ENCODE results near the gene RALGAPA2. TPM values are rescaled to one million over a fixed set of nuclear protein-coding genes. Genes with fewer than 3 reads are reported as not detected.

The RALGAPA2 gene
- total RNA-seq, 2 experiments from 2014 or later = 21.8 to 22.8 TPM

- ChIA-PET POLR2A (no interaction called here), CTCF (no interaction called here)
- H3K9me3 Mint-ChIP-seq (ENCODE audit: insufficient read depth) = no peaks in the 10 kb centered on the region
- no peak for ATAC-seq
- no peak for DNase-seq
- H3K4me3 Mint-ChIP-seq = no peak overlapping the region
- no peaks in the 10 kb centered on the region for H3K4me1 Mint-ChIP-seq (ENCODE audit: low read depth)
- no peak overlapping the region for H3K27ac Mint-ChIP-seq
- no peaks in the 10 kb centered on the region for H3K27me3 Mint-ChIP-seq (ENCODE audit: low read depth)
- H3K36me3 Mint-ChIP-seq (ENCODE audit: low read depth) = no peaks in the 10 kb centered on the region
Observed at GRCh38 chr20:20536240-20536933, 176.1 kb downstream of the RALGAPA2 start.

- no peaks in the 10 kb centered on the region for H3K9me3 Mint-ChIP-seq (ENCODE audit: insufficient read depth)
- no peaks in the 10 kb centered on the region for H3K27me3 Mint-ChIP-seq (ENCODE audit: low read depth)
- DNase-seq (no peak), ATAC-seq (no peak)
- ChIA-PET CTCF (no interaction called here), POLR2A (no interaction called here)
- H3K36me3 Mint-ChIP-seq (ENCODE audit: low read depth) = no peaks in the 10 kb centered on the region
- no peaks in the 10 kb centered on the region for H3K4me1 Mint-ChIP-seq (ENCODE audit: low read depth)
- H3K4me3 Mint-ChIP-seq = no peak overlapping the region
- H3K27ac Mint-ChIP-seq = no peak overlapping the region
Observed at GRCh38 chr20:20535051-20535450, 177.4 kb downstream of the RALGAPA2 start.

- H3K9me3 Mint-ChIP-seq (ENCODE audit: insufficient read depth) = no peaks in the 10 kb centered on the region
- no peaks in the 10 kb centered on the region for H3K27me3 Mint-ChIP-seq (ENCODE audit: low read depth)
- DNase-seq (no peak), ATAC-seq (no peak)
- ChIA-PET CTCF (no interaction called here), POLR2A (no interaction called here)
- H3K36me3 Mint-ChIP-seq (ENCODE audit: low read depth) = no peaks in the 10 kb centered on the region
- H3K4me1 Mint-ChIP-seq (ENCODE audit: low read depth) = no peaks in the 10 kb centered on the region
- no peak overlapping the region for H3K27ac Mint-ChIP-seq
- no peak overlapping the region for H3K4me3 Mint-ChIP-seq
Observed at GRCh38 chr20:20531283-20531682, 181.2 kb downstream of the RALGAPA2 start.

GRCh38 chr20:20530428-20531151 is 181.9 kb downstream of the RALGAPA2 start:
- ChIA-PET POLR2A (interaction anchor here (0.5 kb wide), 1 partner anchor 17 kb away, joined by 3 read pairs; no protein-coding TSS in a partner anchor), CTCF (no interaction called here)
- Mint-ChIP-seq H3K27me3 (ENCODE audit: low read depth) (no peaks in the 10 kb centered on the region), H3K4me1 (ENCODE audit: low read depth) (no peaks in the 10 kb centered on the region), H3K9me3 (ENCODE audit: insufficient read depth) (no peaks in the 10 kb centered on the region), H3K27ac (no peak overlapping the region), H3K36me3 (ENCODE audit: low read depth) (no peaks in the 10 kb centered on the region), H3K4me3 (no peak overlapping the region)
- no peak for ATAC-seq
- no peak for DNase-seq

GRCh38 chr20:20529597-20529996 is 182.8 kb downstream of the RALGAPA2 start:
- POLR2A ChIA-PET = no interaction called here
- ATAC-seq (no peak), DNase-seq (no peak)
- Mint-ChIP-seq H3K27me3 (ENCODE audit: low read depth) (no peaks in the 10 kb centered on the region), H3K4me1 (ENCODE audit: low read depth) (no peaks in the 10 kb centered on the region), H3K4me3 (no peak overlapping the region), H3K36me3 (ENCODE audit: low read depth) (no peaks in the 10 kb centered on the region), H3K9me3 (ENCODE audit: insufficient read depth) (no peaks in the 10 kb centered on the region), H3K27ac (no peak overlapping the region)
- CTCF ChIA-PET = no interaction called here

GRCh38 chr20:20528861-20529260 is 183.6 kb downstream of the RALGAPA2 start:
- Mint-ChIP-seq H3K36me3 (ENCODE audit: low read depth) (no peaks in the 10 kb centered on the region), H3K27me3 (ENCODE audit: low read depth) (no peaks in the 10 kb centered on the region), H3K4me1 (ENCODE audit: low read depth) (no peaks in the 10 kb centered on the region), H3K27ac (no peak overlapping the region), H3K4me3 (no peak overlapping the region), H3K9me3 (ENCODE audit: insufficient read depth) (no peaks in the 10 kb centered on the region)
- ChIA-PET POLR2A (no interaction called here), CTCF (no interaction called here)
- ATAC-seq = no peak
- DNase-seq = no peak

- Mint-ChIP-seq H3K9me3 (ENCODE audit: insufficient read depth) (no peaks in the 10 kb centered on the region), H3K4me1 (ENCODE audit: low read depth) (no peaks in the 10 kb centered on the region), H3K36me3 (ENCODE audit: low read depth) (no peaks in the 10 kb centered on the region), H3K27me3 (ENCODE audit: low read depth) (no peaks in the 10 kb centered on the region), H3K27ac (no peak overlapping the region), H3K4me3 (no peak overlapping the region)
- ChIA-PET POLR2A (no interaction called here), CTCF (no interaction called here)
- ATAC-seq = no peak
- no peak for DNase-seq
Observed at GRCh38 chr20:20527661-20528060, 184.8 kb downstream of the RALGAPA2 start.

GRCh38 chr20:20525756-20526155 is 186.7 kb downstream of the RALGAPA2 start:
- Mint-ChIP-seq H3K4me3 (no peak overlapping the region), H3K4me1 (ENCODE audit: low read depth) (no peaks in the 10 kb centered on the region), H3K36me3 (ENCODE audit: low read depth) (peaks cover 6% of the 10 kb centered on the region), H3K27me3 (ENCODE audit: low read depth) (no peaks in the 10 kb centered on the region), H3K27ac (no peak overlapping the region), H3K9me3 (ENCODE audit: insufficient read depth) (no peaks in the 10 kb centered on the region)
- DNase-seq = no peak
- ChIA-PET CTCF (no interaction called here), POLR2A (no interaction called here)
- ATAC-seq = no peak

GRCh38 chr20:20525214-20525613 is 187.2 kb downstream of the RALGAPA2 start:
- Mint-ChIP-seq H3K4me3 (no peak overlapping the region), H3K27me3 (ENCODE audit: low read depth) (no peaks in the 10 kb centered on the region), H3K36me3 (ENCODE audit: low read depth) (peaks cover 11% of the 10 kb centered on the region), H3K4me1 (ENCODE audit: low read depth) (no peaks in the 10 kb centered on the region), H3K27ac (no peak overlapping the region), H3K9me3 (ENCODE audit: insufficient read depth) (no peaks in the 10 kb centered on the region)
- ChIA-PET CTCF (no interaction called here), POLR2A (no interaction called here)
- DNase-seq (no peak), ATAC-seq (no peak)

GRCh38 chr20:20524756-20525155 is 187.7 kb downstream of the RALGAPA2 start:
- DNase-seq (no peak), ATAC-seq (no peak)
- Mint-ChIP-seq H3K36me3 (ENCODE audit: low read depth) (peaks cover 11% of the 10 kb centered on the region), H3K27me3 (ENCODE audit: low read depth) (no peaks in the 10 kb centered on the region), H3K27ac (no peak overlapping the region), H3K4me3 (no peak overlapping the region), H3K9me3 (ENCODE audit: insufficient read depth) (no peaks in the 10 kb centered on the region), H3K4me1 (ENCODE audit: low read depth) (no peaks in the 10 kb centered on the region)
- ChIA-PET POLR2A (no interaction called here), CTCF (no interaction called here)

GRCh38 chr20:20521736-20522135 is 190.7 kb downstream of the RALGAPA2 start:
- Mint-ChIP-seq H3K36me3 (ENCODE audit: low read depth) (peaks cover 22% of the 10 kb centered on the region), H3K9me3 (ENCODE audit: insufficient read depth) (no peaks in the 10 kb centered on the region), H3K4me3 (no peak overlapping the region), H3K4me1 (ENCODE audit: low read depth) (no peaks in the 10 kb centered on the region), H3K27me3 (ENCODE audit: low read depth) (no peaks in the 10 kb centered on the region), H3K27ac (no peak overlapping the region)
- ChIA-PET CTCF (no interaction called here), POLR2A (no interaction called here)
- no peak for DNase-seq
- ATAC-seq = no peak

GRCh38 chr20:20520776-20521175 is 191.7 kb downstream of the RALGAPA2 start:
- H3K36me3 Mint-ChIP-seq (ENCODE audit: low read depth) = peaks cover 25% of the 10 kb centered on the region
- H3K27me3 Mint-ChIP-seq (ENCODE audit: low read depth) = no peaks in the 10 kb centered on the region
- ChIA-PET POLR2A (no interaction called here), CTCF (no interaction called here)
- DNase-seq = no peak
- H3K4me3 Mint-ChIP-seq = no peak overlapping the region
- no peaks in the 10 kb centered on the region for H3K4me1 Mint-ChIP-seq (ENCODE audit: low read depth)
- H3K27ac Mint-ChIP-seq = no peak overlapping the region
- H3K9me3 Mint-ChIP-seq (ENCODE audit: insufficient read depth) = no peaks in the 10 kb centered on the region
- ATAC-seq = no peak

GRCh38 chr20:20519269-20519668 is 193.2 kb downstream of the RALGAPA2 start:
- DNase-seq = no peak
- H3K4me1 Mint-ChIP-seq (ENCODE audit: low read depth) = no peaks in the 10 kb centered on the region
- H3K36me3 Mint-ChIP-seq (ENCODE audit: low read depth) = peaks cover 34% of the 10 kb centered on the region
- no peak for ATAC-seq
- no peaks in the 10 kb centered on the region for H3K27me3 Mint-ChIP-seq (ENCODE audit: low read depth)
- peaks cover 4% of the 10 kb centered on the region for H3K9me3 Mint-ChIP-seq (ENCODE audit: insufficient read depth)
- CTCF ChIA-PET = no interaction called here
- POLR2A ChIA-PET = interaction anchor here (0.6 kb wide), 1 partner anchor 66 kb away, joined by 3 read pairs; no protein-coding TSS in a partner anchor
- no peak overlapping the region for H3K27ac Mint-ChIP-seq
- H3K4me3 Mint-ChIP-seq = no peak overlapping the region
